ENCODE data around the gene APBB2.

Gene APBB2

DNA sequence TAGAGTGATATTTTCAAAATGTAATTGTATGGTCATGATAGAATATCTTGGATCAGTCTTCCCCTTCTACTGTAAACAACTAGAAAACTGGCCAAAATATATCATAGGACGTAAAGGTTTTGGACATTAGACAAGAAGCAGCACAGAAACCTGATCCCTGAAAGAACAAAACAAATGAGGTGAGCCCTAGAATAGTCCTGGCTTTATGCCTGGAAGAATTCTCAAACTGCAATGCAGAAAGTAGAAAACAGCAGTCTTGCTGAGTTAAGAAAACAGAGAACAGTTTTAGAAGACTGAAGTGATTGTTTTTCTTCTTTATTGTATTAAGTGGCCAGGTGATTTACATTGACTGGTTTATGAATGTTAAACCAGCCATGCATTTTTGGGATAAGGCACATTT, 445.1 kb downstream of the APBB2 start:
- Histone ChIP-seq H3K36me3 (ENCODE audit: control insufficient read depth, insufficient read depth, low read length) (no peaks in the 10 kb centered on the region), H3K9me3 (ENCODE audit: control insufficient read depth, low read length) (no peaks in the 10 kb centered on the region), H3K27ac (ENCODE audit: insufficient read depth, low read depth, low read length, poor library complexity, severe bottlenecking) (no peak overlapping the region), H3K27me3 (ENCODE audit: control insufficient read depth, insufficient read depth, low read length, poor library complexity, severe bottlenecking) (no peaks in the 10 kb centered on the region), H3K4me3 (ENCODE audit: insufficient read depth, low read depth, low read length) (no peak overlapping the region), H3K4me1 (ENCODE audit: control insufficient read depth, insufficient read depth, low read length) (no peaks in the 10 kb centered on the region)
- 91 to 95% methylated on average over 1 of the region's 1 CpG for WGBS, 2 experiments

DNA sequence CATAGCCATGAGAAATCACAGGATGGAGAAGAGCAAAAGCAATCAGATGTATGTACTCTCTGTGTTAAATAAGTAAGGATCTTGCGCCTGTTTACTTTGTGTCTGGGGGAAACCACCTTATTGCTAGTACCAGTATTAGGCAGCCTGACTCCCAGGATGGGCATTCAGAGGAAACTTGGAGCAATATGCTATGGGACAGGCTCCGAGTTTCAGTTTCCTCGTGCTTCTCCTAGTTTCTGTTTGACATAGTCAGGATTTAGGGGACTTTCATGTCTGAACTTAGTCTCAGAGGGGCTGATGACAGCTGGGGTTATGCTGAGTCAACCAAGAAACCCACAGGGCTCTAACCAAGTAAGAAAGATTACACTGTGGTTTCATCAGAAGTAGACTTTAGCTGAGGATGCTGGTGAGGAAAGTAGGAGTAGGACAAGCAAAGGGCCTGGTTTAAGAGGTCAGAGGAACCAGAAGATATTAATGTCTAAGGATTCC, 451.1 kb downstream of the APBB2 start:
- H3K36me3 ChIP-seq (ENCODE audit: control insufficient read depth, insufficient read depth, low read length), result no peaks in the 10 kb centered on the region
- no peak overlapping the region for H3K27ac ChIP-seq (ENCODE audit: insufficient read depth, low read depth, low read length, poor library complexity, severe bottlenecking)
- H3K4me1 ChIP-seq (ENCODE audit: control insufficient read depth, insufficient read depth, low read length), result no peaks in the 10 kb centered on the region
- 90 to 96% methylated on average over 3 of the region's 3 CpGs for WGBS, 2 experiments
- no peaks in the 10 kb centered on the region for H3K9me3 ChIP-seq (ENCODE audit: control insufficient read depth, low read length)
- no peak overlapping the region for H3K4me3 ChIP-seq (ENCODE audit: insufficient read depth, low read depth, low read length)
- H3K27me3 ChIP-seq (ENCODE audit: control insufficient read depth, insufficient read depth, low read length, poor library complexity, severe bottlenecking), result no peaks in the 10 kb centered on the region
